ENCODE data around the gene GFOD1. TPM values are rescaled to one million over a fixed set of nuclear protein-coding genes. Genes with fewer than 3 reads are reported as not detected.

The GFOD1 gene
- total and polyA plus RNA-seq, 10 of the 15 experiments (the other 5 are each of a cell fraction or from before 2014, with no cell fraction given) = 6.5 to 41.4 (median 16.0) TPM

GRCh38 chr6:13493147-13493546 is 5.7 kb upstream of the GFOD1 start (continued):
- TF ChIP-seq HDAC6 (IDR thresholded peaks at IDR 0.05; ENCODE audit: unreplicated experiment) = no peak
- TF ChIP-seq JUND (IDR thresholded peaks at IDR 0.05; ENCODE audit: low read depth, low read length) = no peak

- H3K4me2 ChIP-seq (ENCODE audit: control insufficient read depth, insufficient read depth) = no peak overlapping the region
- no peak overlapping the region for H3K27ac ChIP-seq (ENCODE audit: control insufficient read depth, insufficient read depth)
- peaks cover 9% of the 10 kb centered on the region; the same call in 1 of the 2 replicates for H3K4me1 ChIP-seq (ENCODE audit: control insufficient read depth, insufficient read depth, low read length)
- H3K27me3 ChIP-seq (replicated peaks in 1 of 2; ENCODE audit: control insufficient read depth in 2 of 2, insufficient read depth in 2 of 2, low read length in 1 of 2) = no peaks in the 10 kb centered on the region
- no peak overlapping the region for H3K9ac ChIP-seq (ENCODE audit: control insufficient read depth, insufficient read depth, low read length)
- in situ Hi-C loops (cut with MboI) = no loop called here
- CTCF ChIA-PET = interaction anchor here (1.1 to 1.3 kb wide), 3 partner anchors 35 to 81 kb away, joined by 3 read pairs; no protein-coding TSS in a partner anchor
- FAIRE-seq = no peak
- no peak for ATAC-seq
- SMC1A ChIA-PET (ENCODE audit: uncharacterized antibody, unreplicated experiment) = interaction anchor here (0.7 kb wide), 1 partner anchor 1725 kb away, joined by 3 read pairs; no protein-coding TSS in a partner anchor
- RAD21 ChIA-PET (ENCODE audit: unreplicated experiment) = no interaction called here
- H4K20me1 ChIP-seq (ENCODE audit: control insufficient read depth, insufficient read depth) = no peaks in the 10 kb centered on the region
- POLR2A ChIA-PET = no interaction called here
- 77% methylated on average over 2 of the region's 2 CpGs for WGBS (ENCODE audit: insufficient coverage, insufficient replicate concordance, low lambda C conversion rate, missing lambda C conversion rate)
- H3K79me2 ChIP-seq (ENCODE audit: control insufficient read depth, insufficient read depth, low read length) = no peaks in the 10 kb centered on the region; the same call in 1 of the 2 replicates
- intact Hi-C loops (cut with micrococcal nuclease; ENCODE audit: unreplicated experiment) = no loop called here
- no peaks in the 10 kb centered on the region for H3K9me3 ChIP-seq (replicated peaks; ENCODE audit: control insufficient read depth, insufficient read depth, low read length)
- H2AFZ ChIP-seq (ENCODE audit: control insufficient read depth, low read depth, low read length) = no peak overlapping the region
- BruUV-seq (replicated peaks) = no TSS peak
- no peak for DNase-seq (ENCODE audit: low read depth, low spot score)
- no peak overlapping the region for H3K4me3 ChIP-seq
- H3K36me3 ChIP-seq (ENCODE audit: control insufficient read depth in 2 of 2, insufficient read depth in 2 of 2, low read length in 1 of 2) = no peaks in the 10 kb centered on the region
- TF ChIP-seq MTA2 (IDR thresholded peaks at IDR 0.05; ENCODE audit: low read depth) (no peak), E4F1 (IDR thresholded peaks at IDR 0.05; ENCODE audit: borderline replicate concordance, partially characterized antibody) (no peak), POU2F2 (IDR thresholded peaks at IDR 0.05; ENCODE audit: borderline replicate concordance, low read depth, low read length) (no peak), WRNIP1 (IDR thresholded peaks at IDR 0.05; ENCODE audit: borderline replicate concordance, low read depth, low read length) (no peak), SIX5 (IDR thresholded peaks at IDR 0.05; ENCODE audit: low read depth, low read length, severe bottlenecking) (no peak), BMI1 (IDR thresholded peaks at IDR 0.05; ENCODE audit: borderline replicate concordance) (no peak), POLR2A (IDR thresholded peaks at IDR 0.05; ENCODE audit: low read depth, low read length) (no peak), SMAD5 (IDR thresholded peaks at IDR 0.05; ENCODE audit: low read depth) (no peak), GABPA (IDR thresholded peaks at IDR 0.05; ENCODE audit: low read depth) (no peak), EZH2 (IDR thresholded peaks at IDR 0.05; ENCODE audit: borderline replicate concordance, control insufficient read depth, low read depth, low read length) (no peak), ATF7 (IDR thresholded peaks at IDR 0.05; ENCODE audit: low read depth) (no peak), RUNX3 (IDR thresholded peaks at IDR 0.05; ENCODE audit: low read length) (no peak), IRF3 (IDR thresholded peaks at IDR 0.05) (no peak)
- TF ChIP-seq, protein P1, sequence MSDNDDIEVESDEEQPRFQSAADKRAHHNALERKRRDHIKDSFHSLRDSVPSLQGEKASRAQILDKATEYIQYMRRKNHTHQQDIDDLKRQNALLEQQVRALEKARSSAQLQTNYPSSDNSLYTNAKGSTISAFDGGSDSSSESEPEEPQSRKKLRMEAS (IDR thresholded peaks at IDR 0.05; ENCODE audit: low read depth, low read length) = no peak
- TF ChIP-seq, protein P2, sequence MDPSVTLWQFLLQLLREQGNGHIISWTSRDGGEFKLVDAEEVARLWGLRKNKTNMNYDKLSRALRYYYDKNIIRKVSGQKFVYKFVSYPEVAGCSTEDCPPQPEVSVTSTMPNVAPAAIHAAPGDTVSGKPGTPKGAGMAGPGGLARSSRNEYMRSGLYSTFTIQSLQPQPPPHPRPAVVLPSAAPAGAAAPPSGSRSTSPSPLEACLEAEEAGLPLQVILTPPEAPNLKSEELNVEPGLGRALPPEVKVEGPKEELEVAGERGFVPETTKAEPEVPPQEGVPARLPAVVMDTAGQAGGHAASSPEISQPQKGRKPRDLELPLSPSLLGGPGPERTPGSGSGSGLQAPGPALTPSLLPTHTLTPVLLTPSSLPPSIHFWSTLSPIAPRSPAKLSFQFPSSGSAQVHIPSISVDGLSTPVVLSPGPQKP (IDR thresholded peaks at IDR 0.05; ENCODE audit: low read depth, low read length) = no peak
Measured at GRCh38 chr6:13492357-13492756, 5.0 kb upstream of the GFOD1 start.

Measured in GM12878 (cell line).